SIG-M5 treated with dmso at 0.1 percent for 504 hours (cell line): ENCODE results near the gene SAPCD2.

Experiments
- DNase-seq: peaks from one replicate; lab custom pipeline; 2025; ENCODE audit not compliant: unreplicated experiment; lab: John Stamatoyannopoulos, UW

Gene SAPCD2

DNA sequence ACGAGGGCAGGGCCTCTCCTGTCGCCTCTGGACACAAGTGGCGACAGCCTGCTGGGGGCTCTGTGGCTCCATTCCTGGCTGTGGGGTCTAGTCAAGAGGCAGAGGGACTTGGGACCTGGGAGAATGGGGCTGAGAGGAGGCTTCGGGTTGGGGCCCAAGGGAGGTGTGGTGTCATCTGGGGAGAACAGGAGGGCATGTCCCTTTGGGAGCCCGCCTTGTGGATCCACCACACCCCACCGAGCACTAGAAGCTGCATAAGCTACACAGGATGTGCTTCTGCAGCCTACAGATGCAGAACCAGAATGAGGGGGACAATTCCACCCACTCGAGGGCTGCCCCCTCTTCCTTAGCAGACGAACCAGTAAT is 12.6 kb upstream of the SAPCD2 start:
- DNase-seq: no peak

DNA sequence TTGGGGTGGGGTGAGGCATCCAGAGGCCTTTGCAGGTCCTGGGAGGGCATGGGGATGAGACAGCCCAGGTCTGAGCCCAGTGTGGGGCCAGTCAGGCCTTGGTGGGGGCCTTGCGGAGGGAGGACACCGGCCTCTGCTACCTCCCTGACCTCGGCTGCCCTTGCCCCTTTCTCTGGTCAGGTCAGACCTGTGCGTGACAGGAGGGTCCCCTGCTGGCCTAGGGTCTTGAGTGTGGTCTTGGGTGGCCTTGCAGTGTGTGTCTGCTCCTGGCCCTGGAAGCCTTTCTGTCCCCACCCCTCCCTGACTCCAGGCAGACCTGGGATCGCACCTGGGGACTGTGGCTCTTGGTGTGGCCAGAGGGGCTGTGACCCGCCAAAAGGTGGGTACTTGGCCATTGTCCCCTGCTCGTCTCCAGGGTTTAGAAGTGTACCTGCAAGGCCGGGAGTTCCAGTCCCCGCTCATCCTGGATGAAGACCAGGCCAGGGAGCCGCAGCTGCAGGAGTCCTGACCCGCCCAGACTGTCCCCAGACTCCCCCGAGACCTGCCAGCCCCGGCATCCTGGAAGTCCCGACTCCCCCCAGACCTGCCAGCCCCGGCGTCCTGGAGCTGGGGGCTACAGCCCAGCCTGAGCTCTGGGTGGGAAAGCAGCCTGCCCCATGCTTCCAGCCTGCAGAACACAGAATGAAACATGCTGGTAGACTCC is 12.0 kb upstream of the SAPCD2 start:
- no peak for DNase-seq

DNA sequence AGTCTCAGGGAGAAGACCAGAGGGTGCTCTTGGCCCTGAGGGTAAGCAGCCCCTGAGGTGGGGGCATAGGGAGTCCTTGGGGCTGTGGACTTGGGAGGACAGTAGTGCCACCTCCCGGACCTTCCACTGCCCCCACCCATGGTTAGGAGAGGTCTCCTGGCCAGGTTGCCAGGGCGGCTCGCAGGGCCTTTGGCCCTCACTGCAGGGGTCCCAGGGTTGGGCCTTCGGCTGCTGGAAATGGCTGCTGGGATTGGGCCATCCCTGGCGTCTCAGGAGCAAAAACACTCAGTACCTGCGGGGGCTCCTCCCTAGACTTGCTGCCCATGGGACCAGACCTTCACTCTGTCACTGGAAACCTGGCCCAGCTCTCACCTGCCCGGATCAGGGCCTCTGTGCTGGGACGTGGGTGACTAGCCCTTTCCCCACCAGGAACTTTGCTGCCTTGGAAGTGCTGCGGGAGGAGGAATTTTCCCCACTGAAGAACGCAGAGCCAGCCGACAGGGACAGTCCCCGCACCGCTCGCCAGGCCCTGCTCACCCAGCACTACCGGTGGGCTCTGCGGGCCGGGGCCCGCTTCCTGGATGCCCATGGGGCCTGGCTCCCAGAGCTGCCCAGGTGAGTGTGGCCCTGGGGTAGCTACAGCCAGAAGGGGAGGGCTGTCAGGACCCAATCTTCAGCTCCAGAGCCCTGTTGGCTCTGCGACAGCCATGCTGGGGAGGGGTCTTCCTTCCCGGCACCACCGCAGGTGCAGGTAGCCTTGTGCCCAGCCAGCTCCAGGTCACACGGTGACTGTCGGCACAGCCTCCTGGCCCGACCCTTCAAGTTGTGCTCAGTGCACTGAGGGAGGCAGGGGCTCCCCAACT is 10.1 kb upstream of the SAPCD2 start:
- no peak for DNase-seq

DNA sequence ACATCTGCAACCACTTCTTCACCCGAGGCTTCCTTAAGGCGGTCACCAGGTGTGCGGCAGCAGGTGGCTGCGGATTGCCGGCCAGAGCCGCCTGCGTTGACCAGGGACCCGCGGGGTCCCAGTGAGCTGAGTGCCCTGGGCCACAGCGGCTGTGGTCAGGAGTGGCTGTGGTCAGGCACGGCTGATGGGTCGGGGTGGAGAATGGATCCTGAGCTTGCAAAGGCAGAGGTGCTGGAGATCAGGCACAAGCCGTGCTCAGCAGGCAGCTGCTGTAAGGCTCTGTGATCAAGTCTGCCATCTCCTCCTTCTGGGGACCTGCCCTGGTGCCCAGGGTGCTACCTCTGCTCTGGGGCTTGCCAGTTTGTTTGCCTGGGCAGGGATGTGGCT is 9.0 kb upstream of the SAPCD2 start:
- DNase-seq: no peak

DNA sequence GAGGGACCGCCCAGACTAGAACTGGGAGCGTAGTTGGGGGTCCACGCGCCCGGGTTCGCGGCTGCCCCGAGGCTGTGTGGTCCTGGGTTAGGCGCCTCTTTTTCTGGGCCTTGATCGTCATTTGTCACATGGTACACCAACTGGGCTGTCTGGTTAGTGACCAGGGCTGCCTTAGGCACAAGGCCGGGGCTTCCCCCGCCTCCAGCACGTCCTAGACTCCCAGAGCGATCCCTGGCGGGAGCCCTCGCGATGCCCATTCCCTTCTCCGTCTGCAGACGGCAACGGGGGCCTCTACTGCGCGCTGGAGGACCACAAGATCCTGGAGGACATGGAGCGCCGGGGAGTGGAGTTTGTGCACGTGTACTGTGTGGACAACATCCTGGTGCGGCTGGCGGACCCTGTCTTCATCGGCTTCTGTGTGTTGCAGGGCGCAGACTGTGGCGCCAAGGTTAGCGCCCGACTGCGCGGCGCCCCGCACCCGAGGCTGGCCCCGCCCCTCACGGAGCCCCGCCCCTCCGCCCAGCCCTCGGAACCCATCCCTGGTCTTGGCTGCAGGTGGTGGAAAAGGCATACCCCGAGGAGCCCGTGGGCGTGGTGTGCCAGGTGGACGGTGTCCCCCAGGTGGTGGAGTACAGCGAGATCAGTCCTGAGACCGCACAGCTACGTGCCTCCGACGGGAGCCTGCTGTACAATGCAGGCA is 8.5 kb upstream of the SAPCD2 start:
- DNase-seq: no peak

DNA sequence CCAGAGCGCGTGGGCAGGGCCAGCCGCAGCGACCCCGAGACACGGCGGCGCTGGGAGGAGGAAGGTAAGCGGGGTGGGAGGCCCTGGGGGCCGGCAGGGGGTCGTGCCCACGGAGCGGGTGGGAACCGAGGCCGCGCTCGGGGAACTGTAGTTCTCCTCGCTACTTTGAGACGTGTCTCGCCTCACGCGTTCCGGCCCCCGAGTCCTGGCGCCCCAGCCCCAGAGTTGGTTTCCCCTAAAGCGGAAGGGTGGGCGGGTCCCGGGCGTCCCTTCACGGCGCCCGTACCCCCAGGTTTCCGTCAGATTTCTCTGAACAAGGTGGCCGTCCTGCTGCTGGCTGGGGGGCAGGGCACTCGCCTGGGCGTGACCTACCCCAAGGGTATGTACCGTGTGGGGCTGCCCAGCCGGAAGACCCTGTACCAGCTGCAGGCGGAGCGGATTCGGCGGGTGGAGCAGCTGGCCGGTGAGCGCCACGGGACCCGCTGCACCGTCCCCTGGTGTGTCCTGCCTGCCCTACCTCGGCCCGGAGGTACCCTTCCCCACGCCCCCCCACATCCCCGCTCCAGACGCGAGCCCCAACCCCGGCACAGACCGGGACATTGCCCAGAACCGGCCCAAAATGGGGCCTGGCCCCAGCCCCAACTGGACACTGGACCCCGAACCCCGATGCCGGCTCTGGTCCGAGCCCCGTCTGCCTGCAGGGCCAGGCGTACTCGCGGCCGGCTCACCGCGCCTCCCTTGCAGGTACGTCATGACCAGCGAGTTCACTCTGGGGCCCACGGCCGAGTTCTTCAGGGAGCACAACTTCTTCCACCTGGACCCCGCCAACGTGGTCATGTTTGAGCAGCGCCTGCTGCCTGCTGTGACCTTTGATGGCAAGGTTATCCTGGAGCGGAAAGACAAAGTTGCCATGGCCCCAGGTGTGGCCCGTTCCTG is 7.7 kb upstream of the SAPCD2 start:
- no peak for DNase-seq

DNA sequence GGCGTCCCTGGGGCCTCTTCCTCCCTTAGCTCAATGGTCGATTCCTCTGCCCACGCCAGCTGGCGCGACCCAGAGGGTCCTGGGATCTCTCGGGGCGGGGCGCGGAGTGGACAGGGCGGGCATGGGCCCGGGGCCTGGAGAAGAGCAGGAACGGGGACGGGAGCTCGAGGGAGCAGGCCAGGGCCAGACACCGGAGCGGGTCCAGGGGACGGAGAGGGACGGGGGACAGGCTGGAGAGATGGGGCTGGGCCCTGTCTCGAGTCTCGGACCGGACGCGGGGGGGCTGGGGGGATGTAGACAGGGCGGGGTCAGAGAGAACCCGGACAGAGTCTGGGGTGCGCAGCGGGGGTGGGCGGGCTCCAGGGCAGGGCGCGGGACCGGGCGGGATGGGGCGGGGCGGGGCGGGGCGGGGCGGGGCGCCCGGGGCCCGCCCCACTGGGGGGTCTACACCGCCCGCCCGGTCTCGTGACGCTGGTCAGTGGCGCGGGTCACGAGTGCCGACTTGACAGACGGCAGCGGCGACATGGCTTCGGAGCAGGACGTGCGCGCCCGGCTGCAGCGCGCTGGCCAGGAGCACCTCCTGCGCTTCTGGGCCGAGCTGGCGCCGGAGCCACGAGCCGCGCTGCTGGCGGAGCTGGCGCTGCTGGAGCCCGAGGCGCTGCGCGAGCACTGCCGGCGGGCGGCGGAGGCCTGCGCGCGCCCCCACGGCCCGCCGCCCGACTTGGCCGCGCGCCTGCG is 6.8 kb upstream of the SAPCD2 start, which contains the start of gene UAP1L1:
TSS of gene UAP1L1 (plus strand) at position 508 of the 738 bp plus-strand sequence. CDS start at position 524, 16 bp downstream.
- DNase-seq: no peak

DNA sequence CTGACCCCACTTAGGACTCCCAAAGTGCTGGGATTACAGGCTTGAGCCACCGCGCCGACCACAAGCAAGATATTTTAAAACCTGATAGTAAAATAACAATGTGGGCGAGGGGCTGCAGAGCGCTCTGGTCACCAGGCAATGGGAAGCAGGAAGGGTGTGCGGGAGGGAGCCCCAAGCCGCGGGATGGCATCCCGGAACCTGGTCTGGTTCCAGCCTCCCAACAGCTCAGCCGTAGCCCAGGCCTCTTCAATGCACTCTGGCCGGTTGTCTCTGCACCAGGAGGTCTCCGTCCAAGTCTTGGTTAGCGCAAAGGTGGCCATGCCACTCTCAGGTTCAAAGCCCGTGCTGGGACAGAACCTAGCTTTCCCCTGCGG is 6.3 kb upstream of the SAPCD2 start:
- DNase-seq: no peak

DNA sequence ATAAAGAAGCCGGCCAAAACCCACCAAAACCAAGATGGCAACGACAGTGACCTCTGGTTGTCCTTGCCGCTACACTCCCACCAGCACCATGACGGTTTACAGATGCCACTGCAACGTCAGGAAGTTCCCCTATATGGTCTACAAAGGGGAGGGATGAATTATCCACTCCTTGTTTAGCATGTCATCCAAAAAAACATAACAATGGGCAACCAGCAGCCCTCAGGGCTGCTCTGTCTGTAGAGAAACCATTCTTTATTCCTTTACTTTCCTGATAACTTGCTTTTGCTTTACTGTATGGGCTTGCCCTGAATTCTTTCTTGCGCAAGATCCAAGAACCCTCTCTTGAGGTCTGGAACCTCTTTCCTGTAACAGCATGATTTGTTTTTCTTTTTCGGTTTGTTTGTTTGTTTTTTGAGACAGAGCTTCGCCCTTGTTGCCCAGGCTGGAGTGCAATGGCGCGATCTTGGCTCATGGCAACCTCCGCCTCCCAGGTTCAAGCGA is 5.0 kb upstream of the SAPCD2 start:
- no peak for DNase-seq

DNA sequence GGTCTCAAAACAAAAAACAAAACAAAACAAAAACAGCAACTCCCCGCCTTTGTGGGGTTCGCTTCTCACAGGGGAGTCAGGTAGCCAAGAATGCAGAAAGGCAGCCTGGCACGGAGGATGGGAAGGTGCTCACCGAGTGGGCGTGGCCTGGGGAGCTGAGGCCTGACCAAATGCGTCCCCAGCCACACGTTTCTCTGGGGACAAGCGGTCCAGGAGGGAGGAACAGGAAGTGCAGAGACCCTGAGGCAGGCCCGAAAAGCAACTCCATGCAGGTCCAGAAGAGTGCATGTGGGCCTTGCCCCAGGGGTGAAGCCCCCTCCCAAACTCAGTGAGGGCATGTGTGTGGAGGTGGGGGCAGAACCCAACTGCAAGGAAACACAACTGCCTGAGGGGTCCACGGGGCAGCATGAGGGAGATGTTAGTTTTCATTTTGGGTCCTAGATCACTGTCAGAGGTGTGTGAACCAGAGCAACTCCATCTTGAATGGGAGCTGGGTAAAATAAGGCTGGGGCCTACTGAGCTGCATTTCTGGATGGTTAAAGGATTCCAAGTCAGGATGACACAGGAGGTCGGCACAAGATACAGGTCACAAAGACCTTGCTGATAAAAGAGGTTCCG is 4.4 kb upstream of the SAPCD2 start:
- no peak for DNase-seq

DNA sequence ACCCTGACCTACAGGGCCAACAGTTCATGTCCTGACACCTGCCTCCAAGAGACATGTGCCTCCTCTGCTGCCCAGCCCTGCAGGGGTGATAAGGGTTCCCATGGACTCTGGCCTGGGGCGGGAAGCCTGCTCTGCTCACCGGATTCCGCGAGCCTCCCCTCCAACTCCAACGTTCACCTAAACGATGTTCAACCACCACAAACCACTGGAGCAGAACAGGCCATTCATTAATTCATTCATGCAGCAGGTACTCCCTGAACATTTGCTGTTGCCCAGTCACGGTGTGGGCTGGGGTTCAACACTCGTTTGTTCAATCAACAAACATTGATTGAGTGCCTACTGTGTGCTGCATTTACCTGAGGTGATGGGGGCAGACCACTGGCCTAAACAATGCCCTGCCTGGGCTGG is 3.6 kb upstream of the SAPCD2 start:
- no peak for DNase-seq

DNA sequence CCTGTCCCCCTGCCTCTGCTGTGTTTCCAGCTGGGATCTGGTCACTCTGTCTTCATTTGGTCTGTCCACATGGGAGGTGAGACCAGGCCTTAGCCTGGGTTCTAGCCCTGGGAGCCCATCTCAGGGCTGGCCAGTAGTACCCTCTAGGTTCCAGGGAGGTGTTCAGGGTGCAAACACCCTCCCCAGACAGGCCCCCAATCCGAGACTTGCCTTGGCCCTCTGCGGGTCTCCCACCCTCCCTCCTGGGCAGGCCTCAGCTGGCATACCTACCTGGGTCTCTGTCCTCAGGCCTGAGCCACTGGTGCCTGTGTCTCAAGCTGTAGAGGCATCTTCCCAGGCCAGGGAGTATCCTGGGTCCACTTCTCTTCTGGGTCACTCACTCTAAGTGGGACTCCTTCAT is 925 bp upstream of the SAPCD2 start:
- no peak for DNase-seq

DNA sequence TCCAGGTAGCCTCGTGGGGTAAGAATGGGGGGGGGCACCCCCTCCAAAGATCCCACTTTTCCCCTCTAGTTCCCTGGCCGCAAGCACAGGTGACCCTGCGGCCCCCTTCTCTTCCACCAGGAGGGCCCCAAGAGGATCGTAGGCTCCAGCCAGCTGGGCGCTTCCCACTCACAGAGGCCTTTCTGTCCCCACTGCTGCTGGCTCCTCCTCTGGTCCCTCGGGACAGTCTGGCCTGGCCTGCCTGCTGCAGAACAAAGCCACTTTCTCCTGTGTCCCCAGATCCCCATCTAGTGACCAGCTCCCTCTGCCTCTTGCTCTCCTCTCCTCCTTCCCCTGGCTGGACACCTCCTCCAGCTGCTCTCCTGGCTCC is 534 bp upstream of the SAPCD2 start:
- DNase-seq: no peak

DNA sequence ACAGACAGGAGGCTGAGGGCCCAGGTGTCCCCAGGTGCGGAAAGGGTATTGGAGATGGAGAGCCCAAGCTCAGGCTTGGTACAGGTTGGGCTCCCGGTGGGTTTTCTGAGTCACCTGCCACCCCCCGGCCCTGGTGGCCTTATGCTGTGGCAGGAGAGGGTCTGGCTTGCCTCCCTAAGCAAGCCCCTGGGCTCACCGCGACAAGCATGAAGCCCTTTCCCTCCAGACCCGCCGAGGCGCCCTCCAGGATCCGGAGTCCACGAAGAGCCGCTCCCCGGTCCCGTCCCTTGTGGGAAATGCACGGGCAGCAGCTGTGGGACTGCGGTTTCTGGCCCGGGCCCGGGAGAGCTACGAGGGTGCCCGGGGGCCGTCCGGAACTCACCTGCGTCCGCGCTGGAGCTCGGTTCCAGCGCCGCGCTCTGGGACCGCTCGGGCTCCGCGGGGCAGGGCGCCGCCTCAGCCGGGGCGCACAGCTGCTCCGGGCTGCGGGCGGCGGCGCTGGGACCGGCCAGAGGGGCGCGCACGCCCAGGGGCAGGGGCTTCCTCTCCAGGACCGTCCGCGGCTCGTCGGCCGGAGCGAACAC is 757 bp downstream of the SAPCD2 start:
- no peak for DNase-seq

DNA sequence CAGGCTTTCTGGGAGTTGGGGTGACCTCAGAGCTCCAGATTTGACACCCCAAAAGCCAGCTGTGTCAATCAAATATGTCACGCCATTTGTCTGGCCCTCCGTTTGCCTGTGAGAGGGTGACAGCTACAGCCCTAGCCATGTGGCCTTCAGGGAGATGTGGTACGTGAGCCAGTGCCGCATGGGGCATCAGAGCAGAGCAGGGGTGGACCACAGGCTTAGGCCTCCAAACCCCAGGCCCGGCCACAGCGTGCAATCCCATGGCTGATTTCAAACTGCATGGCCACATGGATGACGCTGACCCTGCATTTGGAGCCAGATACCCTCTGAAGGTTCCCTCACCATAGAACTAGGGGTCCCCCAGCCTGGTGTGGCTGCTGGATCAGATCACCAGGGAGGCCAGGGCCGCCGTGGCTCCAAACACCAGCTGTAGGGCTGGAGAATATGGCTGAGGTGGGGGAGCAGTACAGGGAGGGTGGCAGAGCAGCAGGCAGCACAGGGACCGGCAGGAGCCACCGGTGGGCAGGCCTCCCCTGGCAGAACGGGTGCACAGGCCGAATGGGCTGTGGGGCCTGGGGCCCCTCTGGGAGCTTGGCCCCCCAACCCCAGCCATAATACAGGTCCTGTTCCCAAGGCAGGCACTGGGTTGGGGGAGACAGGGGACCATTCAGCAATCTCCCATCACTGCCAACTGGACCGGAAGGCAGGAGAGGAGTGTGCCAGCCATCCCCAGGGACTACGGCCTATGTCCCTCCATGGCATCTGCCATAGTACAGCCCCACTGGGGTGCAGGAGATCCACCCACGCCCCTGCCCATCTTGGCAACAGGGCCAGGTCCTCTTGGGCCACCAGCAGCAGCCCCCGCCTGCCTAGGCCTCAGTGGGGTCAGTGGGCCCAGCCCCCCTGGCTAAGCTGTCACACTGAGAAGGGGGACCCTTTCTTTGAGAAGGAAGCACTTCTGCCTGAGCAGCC is 1.5 kb downstream of the SAPCD2 start:
- DNase-seq: no peak

DNA sequence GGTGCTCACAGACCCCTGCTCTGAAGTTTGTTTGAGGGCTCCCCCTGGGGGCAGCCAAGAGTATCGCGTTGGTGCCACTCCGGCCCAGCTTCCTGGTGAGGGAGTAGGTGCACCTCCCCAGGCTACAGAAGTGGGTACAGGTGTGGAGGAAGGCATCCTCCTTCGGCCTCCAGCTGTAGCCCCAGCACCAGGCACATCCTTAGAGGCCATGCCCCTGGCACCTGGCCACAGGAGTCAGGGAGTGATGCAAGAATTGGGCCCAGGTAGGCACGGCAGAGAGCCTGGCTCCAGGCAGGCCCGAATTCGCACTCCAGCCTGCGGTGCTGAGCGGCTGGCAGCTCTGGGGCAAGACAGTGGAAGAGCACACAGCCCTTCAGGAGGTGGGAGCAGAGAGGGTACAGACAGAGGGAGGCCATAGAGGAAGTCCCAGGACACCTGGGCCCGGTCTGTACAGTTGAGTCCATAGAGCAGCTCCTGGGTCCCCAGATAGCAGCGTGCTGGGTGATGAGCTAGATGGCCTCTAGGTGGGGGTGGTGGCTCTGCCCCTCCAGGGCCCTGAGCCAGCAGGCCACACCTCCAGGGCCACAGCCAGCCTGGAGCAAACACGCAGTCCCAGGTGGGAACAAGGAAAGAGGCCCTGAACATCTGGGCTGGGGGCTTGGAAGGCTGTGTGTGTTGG is 2.4 kb downstream of the SAPCD2 start:
- DNase-seq: peak; percentile 75

DNA sequence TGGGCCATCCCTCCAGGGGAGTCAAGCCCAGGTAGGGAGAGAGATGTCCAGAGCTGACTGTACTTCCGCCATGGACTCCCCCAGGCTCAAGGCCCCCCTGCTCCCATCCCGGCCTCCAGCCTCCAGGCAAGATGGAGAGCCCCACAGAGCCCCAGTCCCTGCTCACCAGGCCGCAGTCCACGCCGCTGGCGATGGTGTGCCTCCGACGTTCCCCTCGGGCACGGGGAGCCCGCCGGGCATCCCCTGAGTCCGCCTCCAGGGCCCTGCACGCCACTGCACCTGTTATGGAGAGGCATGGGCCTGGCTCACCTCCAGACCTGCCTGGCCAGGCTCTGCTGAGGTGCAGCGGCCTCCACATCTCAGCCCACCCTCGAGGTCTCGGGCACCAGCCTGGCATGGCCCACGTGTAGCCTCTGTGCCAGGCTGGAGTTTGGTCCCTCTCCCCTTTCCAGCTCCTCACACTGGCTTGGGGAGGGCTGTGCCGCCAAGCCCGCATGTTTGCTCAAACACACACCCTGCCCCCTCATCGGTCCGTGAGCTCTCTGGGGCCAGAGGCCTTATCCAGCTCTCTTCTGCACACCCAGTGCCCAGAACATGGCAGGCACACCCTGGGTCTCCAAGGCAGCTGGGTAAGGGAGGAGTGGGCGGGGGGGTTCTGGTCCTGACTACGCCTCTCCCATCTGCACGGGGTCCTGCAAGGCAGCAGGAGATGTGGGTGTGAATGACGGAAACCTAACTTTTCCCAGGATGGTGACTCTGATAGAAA is 4.1 kb downstream of the SAPCD2 start:
- no peak for DNase-seq
